ENCODE results near the gene CD44. TPM values are rescaled to one million over a fixed set of nuclear protein-coding genes. Genes with fewer than 3 reads are reported as not detected.

Gene CD44
- 224 and 247 TPM in 2 replicates for total RNA-seq

DNA sequence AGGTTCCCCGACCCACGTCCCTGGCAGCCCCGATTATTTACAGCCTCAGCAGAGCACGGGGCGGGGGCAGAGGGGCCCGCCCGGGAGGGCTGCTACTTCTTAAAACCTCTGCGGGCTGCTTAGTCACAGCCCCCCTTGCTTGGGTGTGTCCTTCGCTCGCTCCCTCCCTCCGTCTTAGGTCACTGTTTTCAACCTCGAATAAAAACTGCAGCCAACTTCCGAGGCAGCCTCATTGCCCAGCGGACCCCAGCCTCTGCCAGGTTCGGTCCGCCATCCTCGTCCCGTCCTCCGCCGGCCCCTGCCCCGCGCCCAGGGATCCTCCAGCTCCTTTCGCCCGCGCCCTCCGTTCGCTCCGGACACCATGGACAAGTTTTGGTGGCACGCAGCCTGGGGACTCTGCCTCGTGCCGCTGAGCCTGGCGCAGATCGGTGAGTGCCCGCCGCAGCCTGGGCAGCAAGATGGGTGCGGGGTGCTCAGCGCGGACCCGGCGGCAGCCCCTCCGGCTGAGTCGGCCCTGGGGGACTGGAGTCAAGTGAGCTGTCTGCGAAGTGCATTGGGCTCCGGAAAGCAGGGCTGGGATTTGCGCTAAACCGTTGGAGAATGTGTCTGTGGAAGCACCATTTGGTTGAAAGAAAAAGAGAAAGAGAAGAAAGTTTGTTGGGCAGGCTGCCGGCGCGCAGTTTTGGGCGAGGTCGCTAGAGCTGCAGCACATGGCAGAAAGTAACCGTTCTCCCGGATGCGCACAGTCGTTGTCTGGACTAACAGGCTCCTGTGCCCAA lies at the start of gene CD44:
CD44 (plus strand) TSS at position 229 of the 779 bp plus-strand sequence; CDS start at position 362, 133 bp downstream.

Other genes with a start within 250 kb of the CD44 start
- gene APIP, start 222.8 kb upstream of the CD44 start, total RNA-seq = 20.8 and 21.0 TPM in 2 replicates
- gene PDHX, start 222.6 kb upstream of the CD44 start, total RNA-seq = 19.0 and 20.7 TPM in 2 replicates